HFFc6 (cell line): ENCODE results near the gene TRIM41. TPM values are rescaled to one million over a fixed set of nuclear protein-coding genes. Genes with fewer than 3 reads are reported as not detected.

Experiments used
- DNase-seq: peaks from one replicate; pipeline ENCODE4 v3.0.0-alpha.2; 2018
- H3K27ac Mint-ChIP-seq: 2 replicates; pipeline ENCODE4 v1.8.0; 2020; ENCODE audit warnings: mild to moderate bottlenecking, mixed read lengths
- H3K27me3 Mint-ChIP-seq: 2 replicates; pipeline ENCODE4 v1.8.0; 2021; ENCODE audit warnings: mild to moderate bottlenecking, moderate library complexity, mixed read lengths; ENCODE audit not compliant: insufficient read depth
- H3K36me3 Mint-ChIP-seq: 2 replicates; pipeline ENCODE4 v1.8.0; 2021; ENCODE audit warnings: low read depth, mixed read lengths
- H3K4me1 Mint-ChIP-seq: 2 replicates; pipeline ENCODE4 v1.8.0; 2020; ENCODE audit warnings: low read depth, mixed read lengths
- H3K4me3 Mint-ChIP-seq: 2 replicates; pipeline ENCODE4 v1.8.0; 2020; ENCODE audit warnings: mild to moderate bottlenecking, moderate library complexity, mixed read lengths
- H3K9me3 Mint-ChIP-seq: 2 replicates; pipeline ENCODE4 v1.8.0; 2020; ENCODE audit warnings: mild to moderate bottlenecking, mixed read lengths
- CTCF ChIP-seq: fragments of 200-600 bp; sonication (generic); IDR thresholded peaks from 2 replicates; pipeline ENCODE4 v1.5.0; 2021; ENCODE audit warnings: antibody characterized with exemption, mild to moderate bottlenecking
- total RNA-seq, 6 experiments: library from RNA; stranded (reverse); fragmentation: NEBNext Ultra II Directional; extraction: Animal tissue kit (Norgen Biotek cat#: 25700); gene quantifications; 2 replicates in 1 of 6; 3 replicates in 5 of 6; pipeline ENCODE4 v1.2.3, GENCODE V29; 2021

The TRIM41 gene
- total RNA-seq, 6 experiments from 2014 or later, result 20.3 to 24.0 (median 22.5) TPM

- DNase-seq, result no peak
- peak overlapping the region; percentile 77 for H3K27ac Mint-ChIP-seq
- H3K4me1 Mint-ChIP-seq, result peaks cover 17% of the 10 kb centered on the region
- no peak for TF ChIP-seq CTCF
- peak overlapping the region; percentile 14; the same call in 1 of the 2 replicates for H3K4me3 Mint-ChIP-seq
- H3K36me3 Mint-ChIP-seq, result peaks cover 46% of the 10 kb centered on the region
- H3K27me3 Mint-ChIP-seq, result peaks cover 13% of the 10 kb centered on the region
- no peaks in the 10 kb centered on the region; the same call in 1 of the 2 replicates for H3K9me3 Mint-ChIP-seq
Measured at GRCh38 chr5:181234455-181235306, 11.6 kb downstream of the TRIM41 start.

DNA sequence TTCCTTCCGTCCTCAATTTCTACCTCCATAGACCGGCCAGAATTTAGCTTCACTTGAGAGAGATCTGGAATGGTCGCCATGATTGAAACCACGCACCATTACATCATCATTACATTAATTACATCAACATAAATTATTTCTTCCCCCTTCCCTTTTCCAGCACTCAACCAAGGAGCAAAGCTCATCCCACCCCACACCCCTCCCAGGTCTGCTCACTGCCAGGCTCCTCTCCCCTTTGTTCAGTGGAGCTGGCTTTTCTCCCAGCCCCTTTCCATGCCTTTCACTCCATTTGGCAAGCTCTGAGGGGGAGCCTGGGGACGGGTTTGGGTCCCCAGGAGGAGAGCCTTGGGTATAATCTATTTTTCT, 12.2 kb downstream of the TRIM41 start:
- no peak for DNase-seq
- Mint-ChIP-seq H3K27ac (peak overlapping the region; percentile 77), H3K4me3 (no peak overlapping the region), H3K4me1 (peaks cover 17% of the 10 kb centered on the region), H3K9me3 (no peaks in the 10 kb centered on the region; the same call in 1 of the 2 replicates), H3K36me3 (peaks cover 43% of the 10 kb centered on the region), H3K27me3 (peaks cover 13% of the 10 kb centered on the region)
- no peak for TF ChIP-seq CTCF

GRCh38 chr5:181235689-181236366, 12.7 kb downstream of the TRIM41 start:
- H3K27ac Mint-ChIP-seq, result peak overlapping the region; percentile 77
- no peak for DNase-seq
- H3K4me3 Mint-ChIP-seq, result no peak overlapping the region
- H3K9me3 Mint-ChIP-seq, result no peaks in the 10 kb centered on the region; the same call in 1 of the 2 replicates
- TF ChIP-seq CTCF, result no peak
- H3K27me3 Mint-ChIP-seq, result peaks cover 13% of the 10 kb centered on the region
- peaks cover 39% of the 10 kb centered on the region for H3K36me3 Mint-ChIP-seq
- peaks cover 17% of the 10 kb centered on the region for H3K4me1 Mint-ChIP-seq

GRCh38 chr5:181236471-181236870, 13.4 kb downstream of the TRIM41 start:
- no peak for TF ChIP-seq CTCF
- no peak for DNase-seq
- no peak overlapping the region for H3K4me3 Mint-ChIP-seq
- H3K9me3 Mint-ChIP-seq, result no peaks in the 10 kb centered on the region; the same call in 1 of the 2 replicates
- H3K27me3 Mint-ChIP-seq, result peaks cover 14% of the 10 kb centered on the region
- H3K36me3 Mint-ChIP-seq, result peaks cover 43% of the 10 kb centered on the region
- peaks cover 20% of the 10 kb centered on the region for H3K4me1 Mint-ChIP-seq
- peak overlapping the region; percentile 77 for H3K27ac Mint-ChIP-seq

DNA sequence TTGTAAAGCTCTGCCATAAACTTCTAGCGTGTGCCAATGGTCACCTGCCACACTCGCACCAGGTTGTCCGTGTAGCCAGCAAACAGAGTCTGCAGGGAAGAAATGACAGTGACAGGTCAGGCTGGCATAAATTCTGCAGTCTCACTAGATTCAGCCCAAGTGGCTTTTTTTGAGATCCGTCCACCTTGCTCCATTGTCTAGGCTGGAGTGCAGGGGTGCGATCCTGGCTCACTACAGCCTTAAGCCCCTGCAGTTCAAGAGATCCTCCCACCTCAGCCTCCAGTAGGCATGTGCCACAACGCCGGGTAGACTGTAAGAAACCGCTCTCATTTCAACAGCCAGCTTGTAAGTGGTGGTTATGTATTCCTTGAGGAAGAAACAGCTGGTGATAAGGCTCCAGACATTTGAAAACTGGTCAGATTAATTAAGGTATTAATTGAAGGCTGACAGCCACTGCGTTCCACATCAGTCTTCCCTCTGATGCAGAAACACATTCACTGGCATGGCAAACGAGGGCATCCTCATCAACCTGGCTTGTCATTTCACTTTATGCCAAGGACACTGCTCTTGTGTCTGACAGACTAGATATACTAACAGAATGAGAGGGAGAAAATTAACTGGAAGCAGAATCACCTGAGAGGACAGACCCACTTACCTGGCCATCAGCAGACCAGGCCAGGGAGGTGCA, 14.0 kb downstream of the TRIM41 start:
- H3K9me3 Mint-ChIP-seq, result no peaks in the 10 kb centered on the region; the same call in 1 of the 2 replicates
- no peak for TF ChIP-seq CTCF
- H3K36me3 Mint-ChIP-seq, result peaks cover 49% of the 10 kb centered on the region
- H3K27ac Mint-ChIP-seq, result peak overlapping the region; percentile 77
- H3K4me1 Mint-ChIP-seq, result peaks cover 27% of the 10 kb centered on the region
- no peak overlapping the region for H3K4me3 Mint-ChIP-seq
- DNase-seq, result no peak
- H3K27me3 Mint-ChIP-seq, result peaks cover 20% of the 10 kb centered on the region
